Stimulated activated CD8-positive, alpha-beta memory T cell treated with anti-CD3 and anti-CD28 coated beads, Interleukin-15, amount 100 ng/mL, for 24 hours (primary cell): ENCODE measurements around the gene PARD3B.

Experiments
- DNase-seq: peaks from one replicate; pipeline ENCODE4 v3.0.0-alpha.2; 2020; ENCODE audit warnings: low read depth

The PARD3B gene

DNA sequence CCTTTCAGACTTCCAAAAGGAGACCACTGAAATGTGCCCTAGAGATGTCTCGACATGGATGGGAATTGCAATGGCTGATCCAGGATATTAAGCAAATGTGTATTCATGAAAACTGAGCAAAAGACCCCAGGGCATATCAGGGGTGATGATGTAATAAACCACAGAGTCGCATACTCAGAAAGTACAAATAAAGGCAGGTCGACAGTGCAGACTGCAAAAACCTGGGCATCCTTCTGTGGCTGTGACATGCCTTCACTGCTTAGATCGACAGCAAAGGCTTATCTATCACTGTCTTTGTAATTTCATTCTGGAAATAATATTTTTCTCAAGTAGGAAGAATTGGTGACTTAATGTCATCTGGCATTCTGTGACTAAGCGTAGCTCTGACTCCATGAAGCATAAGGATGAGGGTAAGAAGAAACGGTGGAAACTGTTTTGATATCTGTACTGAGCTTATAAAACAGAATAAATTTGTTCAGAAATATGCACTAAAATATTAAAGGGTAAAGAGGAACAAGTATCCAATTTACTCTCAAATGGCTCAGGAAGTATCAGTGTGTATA is 1021.4 kb downstream of the PARD3B start:
- no peak for DNase-seq

DNA sequence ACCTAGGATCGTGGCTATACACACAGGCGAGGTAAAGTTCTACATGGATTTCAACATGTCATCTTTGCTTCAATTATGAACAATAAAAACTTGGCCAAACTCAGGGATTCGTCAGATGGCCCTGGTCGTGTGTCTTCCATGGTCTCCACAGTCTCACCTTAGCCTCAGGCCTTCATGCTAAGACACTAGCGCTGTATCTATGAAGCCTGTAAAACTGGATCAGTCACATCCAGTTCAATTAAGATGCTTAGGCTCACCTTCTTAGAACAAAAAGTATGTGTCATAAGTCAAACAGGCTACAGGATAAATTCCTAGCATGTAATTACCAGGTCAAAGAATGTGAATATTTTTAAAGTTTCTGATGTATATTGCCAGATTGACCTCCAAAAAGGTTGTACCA is 1023.3 kb downstream of the PARD3B start:
- DNase-seq, result no peak

- no peak for DNase-seq
Observed at GRCh38 chr2:205570648-205571047, 1025.4 kb downstream of the PARD3B start.

GRCh38 chr2:205571360-205571959 is 1026.2 kb downstream of the PARD3B start:
- DNase-seq, result no peak

DNA sequence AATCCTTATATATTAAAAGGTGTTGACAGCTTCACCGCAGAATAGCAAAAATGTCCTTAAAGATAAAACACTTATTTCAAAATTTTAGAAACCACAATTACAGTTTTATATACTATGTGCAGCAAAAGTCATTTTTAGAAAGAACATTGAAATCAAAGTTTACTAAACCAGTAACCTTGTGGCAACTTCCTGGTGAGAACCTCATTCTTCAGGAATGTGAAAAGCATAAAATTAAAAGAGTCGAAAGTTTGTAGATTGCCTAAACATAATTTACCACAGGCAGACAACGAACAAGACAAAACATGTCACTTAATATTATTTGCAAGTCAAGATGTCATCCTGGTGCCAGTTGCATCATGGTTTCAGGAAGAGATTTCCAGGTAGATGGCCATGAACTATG is 1028.7 kb downstream of the PARD3B start:
- DNase-seq, result no peak

DNA sequence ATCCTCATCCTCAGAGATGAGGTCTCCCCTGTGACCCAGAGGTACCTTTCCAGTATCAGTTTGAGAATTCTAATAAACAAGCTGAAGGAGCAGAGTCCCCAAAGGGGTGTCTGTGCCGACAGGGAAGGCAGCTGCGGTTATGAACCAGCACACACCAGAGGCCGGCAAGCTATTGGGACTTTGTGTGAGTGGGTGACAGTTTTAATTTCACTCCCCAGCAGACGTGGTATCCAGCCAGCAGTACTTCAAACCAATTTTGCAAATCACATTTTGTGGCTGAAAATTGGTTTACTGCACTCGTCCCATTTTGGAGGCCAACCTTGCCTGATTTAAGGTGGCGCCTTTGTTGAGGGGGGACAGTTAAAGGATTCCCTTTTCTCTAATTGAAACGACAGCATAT is 1034.1 kb downstream of the PARD3B start:
- no peak for DNase-seq

- no peak for DNase-seq
Observed at GRCh38 chr2:205580212-205580987, 1035.1 kb downstream of the PARD3B start.

DNA sequence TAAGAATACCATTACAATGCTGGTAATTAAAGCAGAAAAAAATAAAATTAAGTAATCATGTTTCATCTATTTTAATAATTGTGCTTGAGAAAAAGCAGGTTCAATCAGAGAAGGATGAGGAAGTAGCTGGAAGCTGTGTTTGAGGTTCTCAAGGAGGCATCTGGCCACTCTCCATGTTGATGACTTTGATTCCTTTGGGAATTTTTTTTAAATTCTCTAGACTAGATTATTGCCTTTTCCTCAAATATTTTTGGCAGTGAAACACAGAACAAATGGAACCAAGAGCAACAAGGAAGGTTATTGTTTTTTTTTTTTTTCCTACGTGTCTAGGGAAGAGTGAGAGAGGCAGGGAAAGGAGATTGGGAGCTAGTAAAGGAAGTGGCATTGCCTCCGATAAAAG is 1037.1 kb downstream of the PARD3B start:
- no peak for DNase-seq

GRCh38 chr2:205585449-205586383 is 1040.4 kb downstream of the PARD3B start:
- DNase-seq, result no peak

DNA sequence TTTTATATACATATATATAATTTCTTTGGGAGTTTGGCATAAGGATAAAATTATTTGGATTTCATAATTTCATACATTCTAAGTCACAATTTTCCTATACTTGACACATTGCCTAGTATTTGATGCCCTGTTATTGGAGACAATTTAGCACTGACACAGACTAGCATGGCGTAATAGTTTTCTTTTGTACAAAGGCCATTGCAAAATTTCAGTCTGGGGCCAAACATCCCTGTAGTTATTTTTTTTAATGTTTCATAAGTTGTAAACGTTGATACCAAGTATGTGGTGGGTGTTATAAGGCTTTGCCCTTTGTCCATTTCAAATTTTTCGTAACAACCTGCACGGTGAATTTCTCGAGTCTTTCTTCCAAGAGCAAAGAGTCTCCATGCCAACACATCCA is 1041.4 kb downstream of the PARD3B start:
- DNase-seq, result no peak

DNA sequence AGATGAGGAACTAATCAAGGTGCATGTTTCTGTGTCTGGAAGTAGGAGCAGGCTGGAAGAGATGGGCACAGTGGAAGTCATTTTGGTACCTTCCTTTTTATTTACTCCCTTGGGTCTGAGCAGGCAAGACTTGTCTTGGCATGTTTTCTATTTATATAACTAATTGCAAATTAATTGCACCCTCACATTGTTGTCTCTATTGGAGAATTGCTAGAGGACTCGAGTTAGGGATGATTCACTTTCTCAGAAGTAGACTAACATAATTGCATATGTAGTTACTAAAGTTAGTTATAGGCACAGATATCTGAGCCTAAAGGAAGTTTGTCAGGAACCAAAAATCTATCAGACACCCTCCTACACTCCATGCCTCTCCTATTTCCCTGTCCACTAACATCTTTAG is 1044.2 kb downstream of the PARD3B start:
- DNase-seq, result no peak

- DNase-seq, result no peak
Observed at GRCh38 chr2:205590759-205591158, 1045.5 kb downstream of the PARD3B start.

DNA sequence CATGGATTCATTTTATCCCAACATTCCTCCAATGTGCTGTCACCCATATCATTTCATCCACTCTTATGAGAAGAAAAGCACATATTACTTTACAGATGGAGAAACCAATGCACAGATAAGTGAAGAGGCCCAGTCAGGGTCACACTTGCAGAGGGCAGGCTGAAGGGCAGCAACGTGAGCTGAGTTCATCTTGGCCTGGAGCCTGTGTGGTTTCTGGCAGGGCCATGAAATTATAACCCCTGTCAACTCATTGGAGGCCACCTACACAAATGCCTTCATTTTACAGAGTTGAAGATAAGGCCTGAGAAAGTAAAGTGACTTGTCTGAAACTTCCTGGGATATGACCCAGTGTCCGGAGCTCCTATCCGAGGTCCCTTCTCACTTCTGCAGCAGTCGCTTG is 1048.6 kb downstream of the PARD3B start:
- no peak for DNase-seq

- DNase-seq, result no peak
Observed at GRCh38 chr2:205596581-205596980, 1051.3 kb downstream of the PARD3B start.

GRCh38 chr2:205605638-205606304 is 1060.5 kb downstream of the PARD3B start:
- no peak for DNase-seq

- no peak for DNase-seq
Observed at GRCh38 chr2:205607146-205607545, 1061.9 kb downstream of the PARD3B start.

DNA sequence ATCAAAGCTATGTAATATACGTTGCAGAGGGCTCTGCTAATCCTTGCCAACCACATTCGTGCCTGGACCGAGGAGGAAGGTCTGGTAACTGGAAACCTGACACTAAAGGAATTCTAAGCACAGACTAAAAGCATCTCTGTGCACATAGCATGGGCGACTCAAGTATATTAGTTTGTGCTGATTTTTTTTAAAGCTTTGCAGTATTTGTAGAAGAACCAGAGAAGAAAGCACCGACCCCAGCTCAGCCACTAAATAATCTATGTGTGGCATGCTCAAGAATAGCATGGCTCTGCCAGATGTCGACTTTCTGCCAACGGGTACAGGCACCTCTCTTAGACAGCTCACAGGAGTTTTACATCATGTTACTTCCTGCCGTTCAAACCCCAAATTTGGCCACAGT is 1063.8 kb downstream of the PARD3B start:
- no peak for DNase-seq

GRCh38 chr2:205610437-205610836 is 1065.2 kb downstream of the PARD3B start:
- DNase-seq, result no peak

DNA sequence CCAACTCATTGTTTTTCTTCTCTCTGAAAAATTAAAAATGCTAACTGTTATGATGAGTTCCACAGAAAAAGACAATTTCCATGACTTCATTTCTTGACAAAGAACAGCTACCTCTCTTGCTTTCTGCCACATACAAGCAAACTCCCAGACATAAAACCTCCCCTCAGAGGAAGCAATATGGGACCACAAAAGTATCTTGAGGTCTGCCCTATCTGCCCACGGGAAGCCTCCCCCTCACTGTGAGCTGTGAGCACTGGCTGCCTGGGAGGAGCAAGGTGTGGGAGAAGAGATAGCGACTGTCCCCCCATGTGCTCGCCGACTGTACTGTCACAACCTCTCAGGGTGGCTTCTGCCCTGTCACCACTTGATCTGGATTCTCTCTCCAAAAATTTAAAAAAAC is 1067.4 kb downstream of the PARD3B start:
- DNase-seq, result peak; percentile 8

GRCh38 chr2:205613970-205614559 is 1068.8 kb downstream of the PARD3B start:
- DNase-seq, result no peak

DNA sequence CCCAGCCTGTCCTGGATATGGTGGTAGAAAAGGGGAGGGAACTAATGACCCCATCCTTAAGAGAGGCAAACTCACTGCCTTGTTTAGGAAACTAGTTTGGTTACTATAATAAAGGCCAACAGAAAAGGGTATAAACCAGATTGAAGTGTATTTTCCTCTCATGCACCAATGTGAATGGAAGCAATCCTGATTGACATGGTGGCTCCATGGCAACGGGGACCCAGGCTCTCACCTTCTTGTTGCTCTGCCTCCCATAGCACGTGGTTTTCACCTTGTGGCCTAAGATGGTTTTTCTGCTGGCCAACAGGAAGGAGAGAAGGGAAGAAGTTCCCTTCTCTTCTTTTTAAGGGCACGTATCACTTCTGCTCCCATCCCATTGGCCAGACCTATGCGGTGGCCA is 1069.7 kb downstream of the PARD3B start:
- no peak for DNase-seq

GRCh38 chr2:205617905-205618304 is 1072.6 kb downstream of the PARD3B start:
- DNase-seq, result no peak
